Epithelial cell of prostate (primary cell): ENCODE measurements around the gene FNTB.

Experiments
- DNase-seq: peaks from one replicate; pipeline ENCODE4 v3.0.0-alpha.2; 2011; ENCODE audit warnings: low read depth, low spot score
- H3K27ac ChIP-seq: fragments of 450-650 bp; 2 replicates; pipeline ENCODE4 v1.5.1; 2017; ENCODE audit warnings: mild to moderate bottlenecking

Gene FNTB

GRCh38 chr14:64952598-64953309, 33.9 kb upstream of the FNTB start:
- H3K27ac ChIP-seq, result no peak overlapping the region
- DNase-seq, result no peak

- H3K27ac ChIP-seq, result no peak overlapping the region
- DNase-seq, result no peak
Observed at GRCh38 chr14:64953310-64953654, 33.4 kb upstream of the FNTB start.

- DNase-seq, result no peak
- H3K27ac ChIP-seq, result no peak overlapping the region
Observed at GRCh38 chr14:64953661-64954060, 33.0 kb upstream of the FNTB start.

- DNase-seq, result no peak
- H3K27ac ChIP-seq, result no peak overlapping the region
Observed at GRCh38 chr14:64954491-64955240, 32.0 kb upstream of the FNTB start.

GRCh38 chr14:64955297-64955696, 31.4 kb upstream of the FNTB start:
- no peak overlapping the region for H3K27ac ChIP-seq
- DNase-seq, result no peak

GRCh38 chr14:64956697-64957406, 29.8 kb upstream of the FNTB start:
- H3K27ac ChIP-seq, result no peak overlapping the region
- DNase-seq, result no peak

- H3K27ac ChIP-seq, result no peak overlapping the region
- DNase-seq, result no peak
Observed at GRCh38 chr14:64958201-64958600, 28.5 kb upstream of the FNTB start.

- DNase-seq, result no peak
- H3K27ac ChIP-seq, result no peak overlapping the region
Observed at GRCh38 chr14:64958743-64959142, 28.0 kb upstream of the FNTB start.

GRCh38 chr14:64960762-64961276, 25.9 kb upstream of the FNTB start:
- no peak overlapping the region for H3K27ac ChIP-seq
- no peak for DNase-seq

- DNase-seq, result no peak
Observed at GRCh38 chr14:64963611-64964010, 23.1 kb upstream of the FNTB start.

GRCh38 chr14:64965356-64966000, 21.2 kb upstream of the FNTB start:
- no peak for DNase-seq

More at GRCh38 chr14:64963611-64964010, 23.1 kb upstream of the FNTB start:
- H3K27ac ChIP-seq, result no peak overlapping the region

GRCh38 chr14:64966976-64967375, 19.7 kb upstream of the FNTB start:
- H3K27ac ChIP-seq, result no peak overlapping the region
- DNase-seq, result no peak

More at GRCh38 chr14:64965356-64966000, 21.2 kb upstream of the FNTB start:
- no peak overlapping the region for H3K27ac ChIP-seq

- H3K27ac ChIP-seq, result no peak overlapping the region
- DNase-seq, result no peak
Observed at GRCh38 chr14:64968167-64968566, 18.5 kb upstream of the FNTB start.

- H3K27ac ChIP-seq, result no peak overlapping the region
- DNase-seq, result no peak
Observed at GRCh38 chr14:64968651-64969050, 18.0 kb upstream of the FNTB start.

GRCh38 chr14:64970041-64970440, 16.7 kb upstream of the FNTB start:
- DNase-seq, result no peak
- no peak overlapping the region for H3K27ac ChIP-seq

GRCh38 chr14:64970776-64971477, 15.8 kb upstream of the FNTB start:
- no peak for DNase-seq
- no peak overlapping the region for H3K27ac ChIP-seq

- no peak for DNase-seq
- H3K27ac ChIP-seq, result no peak overlapping the region
Observed at GRCh38 chr14:64971491-64971942, 15.2 kb upstream of the FNTB start.

GRCh38 chr14:64971943-64972791, 14.5 kb upstream of the FNTB start, which contains the start of gene RAB15:
TSS of gene RAB15 (minus strand) at chr14:64972336. CDS start at chr14:64972076, 260 bp downstream.
- DNase-seq, result no peak
- no peak within 1 kb of the TSS for H3K27ac ChIP-seq

GRCh38 chr14:64973026-64973442, 13.7 kb upstream of the FNTB start:
- no peak overlapping the region for H3K27ac ChIP-seq
- no peak for DNase-seq
